Kidney (tissue), 14 donors: Measurements from ENCODE around the gene IFFO2. TPM values are rescaled to one million over a fixed set of nuclear protein-coding genes. Genes with fewer than 3 reads are reported as not detected.

Experiments
- DNase-seq, 5 donors: peaks; one replicate each; pipeline ENCODE4 v3.0.0-alpha.2; 2013 to 2020
- FAIRE-seq: peaks from 2 replicates; lab custom pipeline; 2012; peaks lifted over from hg19 to GRCh38; lab: Jason Lieb, UNC
- H3K27ac ChIP-seq, 2 donors: one replicate each; pipeline ENCODE4 v1.7.0; 2013; ENCODE audit warnings: low read depth in 2 of 2, low read length in 2 of 2, inconsistent platforms in 1 of 2
- H3K27me3 ChIP-seq: one replicate; pipeline ENCODE4 v1.7.1; 2013; ENCODE audit warnings: low read length, inconsistent platforms; ENCODE audit not compliant: control insufficient read depth, insufficient read depth
- H3K36me3 ChIP-seq, 3 donors: one replicate each; pipeline versions ENCODE4 v1.7.0 to v1.7.1; 2013; ENCODE audit warnings: low read length in 3 of 3, control low read depth in 1 of 3, inconsistent platforms in 1 of 3; ENCODE audit not compliant: insufficient read depth in 3 of 3, control insufficient read depth in 2 of 3
- H3K4me1 ChIP-seq, 3 donors: one replicate each; pipeline versions ENCODE4 v1.7.0 to v1.7.1; 2013; ENCODE audit warnings: low read length in 3 of 3, inconsistent platforms in 1 of 3, low read depth in 1 of 3; ENCODE audit not compliant: control insufficient read depth in 2 of 3, insufficient read depth in 2 of 3
- H3K4me3 ChIP-seq, 3 donors: one replicate each; pipeline versions ENCODE4 v1.7.0 to v1.8.1; 2013; ENCODE audit warnings: low read length in 3 of 3, control low read depth in 1 of 3, inconsistent platforms in 1 of 3
- H3K9ac ChIP-seq, 3 donors: one replicate each; pipeline versions ENCODE4 v1.7.0 to v1.7.1; 2013; ENCODE audit warnings: low read length in 3 of 3, control low read depth in 1 of 3, inconsistent platforms in 1 of 3
- H3K9me3 ChIP-seq, 3 donors: one replicate each; pipeline versions ENCODE4 v1.7.0 to v1.7.1; 2013; ENCODE audit warnings: low read length in 3 of 3, control low read depth in 1 of 3, inconsistent platforms in 1 of 3; ENCODE audit not compliant: control insufficient read depth in 2 of 3, insufficient read depth in 1 of 3
- CTCF ChIP-seq: IDR thresholded peaks from 3 replicates; pipeline ENCODE4 v1.5.1; 2012; ENCODE audit warnings: mild to moderate bottlenecking, moderate library complexity, borderline replicate concordance; ENCODE audit not compliant: insufficient read depth; ENCODE audit errors: extremely low read depth
- intact Hi-C: fragments of 100-400 bp; cut with DNase I; formaldehyde crosslinking; loops from one replicate; pipeline ENCODE4 v1.11.1; 2022
- polyA plus RNA-seq: library from polyadenylated mRNA; stranded (reverse); fragments of 350-450 nt; fragmentation: Illumina TruSeq; extraction: RNeasy Lipid Tissue Mini Kit (QIAGEN cat#74804); gene quantifications from one replicate; pipeline ENCODE4 v1.2.3, GENCODE V29; 2014; ENCODE audit warnings: low read depth, low replicate concordance; ENCODE audit not compliant: insufficient read depth
- total RNA-seq: library from RNA; stranded (reverse); fragmentation: NEBNext Ultra II Directional; extraction: Animal tissue kit (Norgen Biotek cat#: 25700); gene quantifications from one replicate; pipeline ENCODE4 v1.2.1, GENCODE V29; 2021
- donor health status: control.
- donor health status: control.
- donor health status: control.
- donor health status: control.
- donor health status: control.
- donor health status: DM: yes; HTN: yes; CAD: no.
- donor health status: Normal renal cell carcinoma (clear cell type).

The IFFO2 gene
- total and polyA plus RNA-seq, 2 donors from 2014 or later = 7.5 to 23.1 TPM

GRCh38 chr1:18941221-18942141 lies 15.0 kb downstream of the IFFO2 start:
- no peak overlapping the region for H3K9ac ChIP-seq
- peaks cover 3 to 51% (median 38%) of the 10 kb centered on the region in 3 donors for H3K4me1 ChIP-seq
- DNase-seq = peak; percentile 74 to 84 (median 81)
- FAIRE-seq = no peak
- no peaks in the 10 kb centered on the region for H3K9me3 ChIP-seq
- TF ChIP-seq CTCF = no peak
- no peaks in the 10 kb centered on the region for H3K36me3 ChIP-seq
- H3K4me3 ChIP-seq = no peak overlapping the region
- intact Hi-C loops = no loop called here
- peak overlapping the region; percentile 40 to 54 for H3K27ac ChIP-seq
- H3K27me3 ChIP-seq = no peaks in the 10 kb centered on the region

- H3K4me1 ChIP-seq = peaks cover 0 to 44% (median 38%) of the 10 kb centered on the region in 3 donors
- no peak overlapping the region for H3K27ac ChIP-seq
- no peaks in the 10 kb centered on the region for H3K9me3 ChIP-seq
- H3K27me3 ChIP-seq = no peaks in the 10 kb centered on the region
- FAIRE-seq (no peak), DNase-seq (peak in 1 of 5 donors; percentile 35)
- intact Hi-C loops = no loop called here
- H3K9ac ChIP-seq = no peak overlapping the region
- no peak for TF ChIP-seq CTCF
- no peak overlapping the region for H3K4me3 ChIP-seq
- H3K36me3 ChIP-seq = no peaks in the 10 kb centered on the region
These were observed 16.0 kb downstream of the IFFO2 start for GRCh38 chr1:18940303-18941020.

DNA sequence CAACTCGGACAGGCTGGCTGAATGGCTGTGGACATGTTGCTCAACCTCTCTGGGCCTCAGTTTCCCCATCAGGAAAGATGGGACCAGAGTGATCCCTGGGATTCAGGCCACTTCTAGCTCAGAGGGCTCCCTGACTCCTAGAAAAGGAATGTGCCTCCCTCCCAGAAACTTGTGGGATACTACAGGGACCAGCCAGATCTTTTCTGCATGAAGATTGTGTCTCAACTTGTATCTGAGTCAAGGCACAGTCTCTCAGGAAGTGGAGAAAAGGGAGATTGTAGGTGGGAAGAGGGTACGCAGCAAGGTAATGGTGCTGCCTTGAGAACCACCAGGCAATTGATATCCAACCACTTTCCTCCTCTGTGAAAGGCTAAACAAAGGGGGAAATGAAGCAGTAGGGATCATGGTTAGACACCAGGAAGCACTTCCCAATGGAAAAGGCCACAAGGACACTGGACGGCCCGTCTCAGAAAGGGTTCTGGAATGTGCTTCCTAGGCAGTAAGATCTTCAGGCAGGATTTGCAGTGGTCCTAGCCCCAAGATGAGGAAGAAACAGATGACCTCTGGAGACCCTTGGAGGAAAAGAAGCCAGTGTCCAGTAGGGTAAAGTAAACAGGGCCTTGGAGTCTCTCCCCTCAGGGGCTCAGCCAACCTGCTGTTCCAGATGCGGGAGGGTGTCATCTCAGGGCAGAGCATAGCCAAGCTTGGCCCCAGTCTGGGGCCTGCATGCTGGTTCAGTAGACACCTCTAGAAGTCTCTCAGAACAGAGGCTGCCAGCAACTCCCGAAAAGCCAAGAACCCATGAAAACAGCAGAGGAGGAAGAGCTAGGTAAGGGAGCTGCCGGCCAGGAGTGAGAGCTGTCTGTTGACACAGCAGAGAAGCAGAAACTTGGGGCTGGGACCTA lies 16.8 kb downstream of the IFFO2 start:
- H3K4me1 ChIP-seq = peaks cover 0 to 36% (median 31%) of the 10 kb centered on the region in 3 donors
- H3K36me3 ChIP-seq = no peaks in the 10 kb centered on the region
- FAIRE-seq (no peak), DNase-seq (no peak)
- no peak for TF ChIP-seq CTCF
- intact Hi-C loops = no loop called here
- no peaks in the 10 kb centered on the region for H3K27me3 ChIP-seq
- no peak overlapping the region for H3K4me3 ChIP-seq
- no peak overlapping the region for H3K9ac ChIP-seq
- H3K27ac ChIP-seq = no peak overlapping the region
- H3K9me3 ChIP-seq = no peaks in the 10 kb centered on the region
